Measurements from ENCODE around the gene CCDC117.

Gene CCDC117

GRCh38 chr22:28771195-28771791 is 1.2 kb upstream of the CCDC117 start:
- peak; percentile 45 for DNase-seq

DNA sequence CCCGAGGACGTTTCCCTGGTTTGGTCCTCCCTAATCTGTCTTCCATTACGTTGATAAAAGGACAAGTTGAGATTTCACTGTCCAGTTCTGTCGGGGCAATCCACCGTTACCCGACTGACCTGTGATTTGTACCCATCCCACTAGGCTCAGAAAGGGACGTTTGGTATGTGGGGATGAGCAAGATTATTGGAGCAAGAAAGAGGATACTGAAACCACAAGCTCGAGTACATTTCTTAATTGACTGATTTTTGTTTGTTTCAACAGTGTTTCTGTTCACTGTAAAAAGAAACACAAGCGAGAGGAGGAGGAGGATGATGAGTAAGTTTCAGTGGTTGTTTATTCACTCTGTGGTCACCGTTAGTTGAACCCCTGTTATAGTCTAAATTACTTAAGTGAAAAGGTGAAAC is 969 bp downstream of the CCDC117 start:
- no peak for DNase-seq

DNA sequence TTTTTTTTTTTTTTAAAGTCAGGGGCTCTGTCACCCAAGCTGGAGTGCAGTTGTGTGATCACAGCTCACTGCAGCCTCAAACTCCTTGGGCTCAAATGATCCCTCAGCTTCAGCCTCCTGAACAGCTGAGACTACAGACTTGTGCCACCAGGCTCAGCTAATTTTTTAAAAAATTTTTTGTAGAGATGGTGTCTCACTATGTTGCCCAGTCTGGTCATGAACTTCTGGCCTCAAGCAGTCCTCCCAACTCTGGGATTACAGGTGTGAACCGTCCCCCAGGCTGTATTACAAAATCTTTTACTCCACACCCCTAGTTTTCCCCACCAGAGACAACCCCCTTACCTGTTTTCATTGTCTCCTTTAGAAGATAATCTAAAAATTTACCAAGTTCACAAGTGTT is 1.9 kb downstream of the CCDC117 start:
- no peak for DNase-seq

GRCh38 chr22:28779833-28780232 is 7.3 kb downstream of the CCDC117 start:
- no peak for DNase-seq

DNA sequence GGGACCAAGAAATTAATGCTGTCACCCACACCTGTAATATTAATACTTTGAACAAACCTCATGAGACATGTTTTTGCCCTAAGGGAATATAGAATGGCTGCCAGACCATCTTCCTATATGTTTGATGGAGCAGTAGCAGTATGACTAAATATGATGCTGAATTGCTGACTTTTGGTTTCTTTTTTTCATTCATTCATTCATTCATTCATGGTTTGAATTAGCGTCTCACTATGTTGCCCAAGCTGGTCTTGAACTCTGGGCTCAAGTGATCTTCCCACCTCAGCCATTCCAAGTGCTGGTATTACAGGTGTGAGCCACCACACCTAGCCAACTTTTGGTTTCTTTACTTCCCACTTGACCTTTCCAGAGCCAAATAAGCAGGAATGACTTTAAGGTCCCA is 7.8 kb downstream of the CCDC117 start:
- no peak for DNase-seq

- DNase-seq, result no peak
Measured at GRCh38 chr22:28783786-28784671, 11.5 kb downstream of the CCDC117 start.

DNA sequence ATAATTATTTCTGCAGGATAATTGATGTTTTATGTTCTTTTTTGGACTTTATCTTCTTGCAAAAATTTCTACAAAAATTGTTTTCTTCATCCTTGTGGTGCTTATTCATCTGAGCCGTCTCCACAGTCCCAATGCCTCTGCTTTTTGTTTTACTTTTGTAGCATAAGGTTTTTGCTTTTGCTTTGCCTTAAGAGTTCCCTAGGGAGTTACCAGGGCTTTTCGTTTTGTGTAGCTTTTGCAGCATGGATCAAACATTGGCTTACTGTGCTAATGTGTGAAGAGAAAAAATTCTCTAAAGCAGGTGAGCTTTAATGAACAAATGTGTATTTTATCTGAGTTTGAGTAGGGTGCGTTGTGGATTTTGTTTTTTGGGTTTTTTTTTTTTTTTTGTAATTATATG is 16.1 kb downstream of the CCDC117 start:
- DNase-seq, result no peak

DNA sequence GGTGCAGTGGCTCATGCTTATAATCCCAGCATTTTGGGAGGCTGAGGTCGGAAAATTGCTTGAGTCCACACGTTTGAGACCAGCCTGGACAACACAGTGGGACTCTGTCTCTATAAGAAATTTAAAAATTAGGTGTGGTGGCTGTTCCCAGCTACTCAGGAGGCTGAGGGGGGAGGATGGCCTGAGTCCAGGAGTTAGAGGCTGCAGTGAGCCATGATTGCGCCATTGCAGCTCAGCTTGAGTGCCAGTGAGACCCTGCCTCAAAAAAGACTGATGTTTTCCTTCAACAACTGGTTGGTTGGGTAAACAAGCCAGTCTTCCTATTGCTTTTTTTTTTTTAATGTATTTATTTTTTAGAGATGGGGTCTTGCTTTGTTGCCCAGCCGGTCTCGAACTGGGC is 18.6 kb downstream of the CCDC117 start:
- no peak for DNase-seq

GRCh38 chr22:28791841-28792490 is 19.5 kb downstream of the CCDC117 start:
- no peak for DNase-seq

DNA sequence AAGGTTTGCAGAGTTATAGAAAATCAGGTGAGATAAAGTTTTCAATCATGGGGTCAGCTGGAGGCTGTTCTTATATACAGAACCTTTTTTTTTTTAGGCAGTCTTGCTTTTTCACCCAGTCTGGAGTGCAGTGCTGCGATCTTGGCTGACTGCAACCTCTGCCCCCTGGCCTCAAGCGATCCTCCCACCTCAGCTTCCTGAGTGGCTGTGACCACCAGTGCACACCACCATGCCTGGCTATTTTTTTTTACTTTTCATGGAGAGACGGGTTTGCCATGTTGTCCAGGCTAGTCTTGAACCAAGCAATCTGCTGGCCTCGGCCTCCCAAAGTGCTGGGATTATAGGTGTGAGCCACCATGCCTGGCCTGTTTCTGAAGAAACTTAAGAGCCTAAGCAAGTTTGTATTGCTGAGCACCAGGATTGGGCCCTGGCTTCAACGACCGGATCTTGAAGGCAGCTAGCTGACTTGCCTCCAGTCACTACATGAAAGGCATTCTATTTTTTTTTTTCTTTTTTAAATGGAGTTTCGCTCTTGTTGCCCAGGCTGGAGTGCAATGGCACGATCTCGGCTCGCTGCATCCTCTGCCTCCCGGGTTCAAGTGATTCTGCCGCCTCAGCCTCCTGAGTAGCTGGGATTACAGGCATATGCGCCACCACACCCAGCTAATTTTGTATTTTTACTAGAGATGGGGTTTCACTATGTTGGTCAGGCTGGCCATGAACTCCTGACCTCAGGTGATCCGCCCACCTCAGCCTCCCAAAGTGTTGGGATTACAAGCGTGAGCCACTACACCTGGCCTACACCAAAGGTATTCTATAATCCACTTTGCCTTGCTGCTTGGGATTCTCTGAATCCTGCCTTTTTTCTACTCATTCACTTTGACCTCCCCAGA is 20.2 kb downstream of the CCDC117 start:
- DNase-seq, result no peak

DNA sequence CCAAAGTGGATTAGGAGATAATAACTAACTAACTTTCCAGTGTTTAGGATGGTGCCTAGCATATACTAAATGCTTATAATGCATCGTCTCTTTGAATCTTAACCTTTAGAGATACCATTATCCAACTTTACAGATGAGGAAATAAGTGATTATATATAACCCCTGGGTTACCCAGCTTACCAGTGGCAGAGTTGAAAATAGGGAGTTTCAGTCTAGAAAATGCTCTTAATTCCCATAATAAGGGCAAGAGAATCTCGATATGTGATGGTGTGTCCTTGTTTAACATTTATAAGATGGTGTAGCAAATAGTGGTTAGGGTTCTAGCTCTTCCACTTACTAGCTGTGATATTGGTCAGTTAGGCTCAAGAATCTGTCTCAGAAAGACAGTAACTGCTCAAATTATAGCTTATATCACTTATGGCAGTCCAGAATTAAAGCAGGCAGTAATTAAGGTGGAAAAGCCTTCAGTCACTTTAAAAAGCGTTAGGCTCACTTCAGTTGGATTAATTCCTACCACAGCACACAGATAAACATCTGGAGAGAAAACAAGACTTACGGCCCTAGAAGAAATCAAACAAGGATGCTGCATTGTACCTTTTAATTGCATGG is 21.6 kb downstream of the CCDC117 start:
- no peak for DNase-seq

- DNase-seq, result no peak
Measured at GRCh38 chr22:28795071-28795693, 22.7 kb downstream of the CCDC117 start.

DNA sequence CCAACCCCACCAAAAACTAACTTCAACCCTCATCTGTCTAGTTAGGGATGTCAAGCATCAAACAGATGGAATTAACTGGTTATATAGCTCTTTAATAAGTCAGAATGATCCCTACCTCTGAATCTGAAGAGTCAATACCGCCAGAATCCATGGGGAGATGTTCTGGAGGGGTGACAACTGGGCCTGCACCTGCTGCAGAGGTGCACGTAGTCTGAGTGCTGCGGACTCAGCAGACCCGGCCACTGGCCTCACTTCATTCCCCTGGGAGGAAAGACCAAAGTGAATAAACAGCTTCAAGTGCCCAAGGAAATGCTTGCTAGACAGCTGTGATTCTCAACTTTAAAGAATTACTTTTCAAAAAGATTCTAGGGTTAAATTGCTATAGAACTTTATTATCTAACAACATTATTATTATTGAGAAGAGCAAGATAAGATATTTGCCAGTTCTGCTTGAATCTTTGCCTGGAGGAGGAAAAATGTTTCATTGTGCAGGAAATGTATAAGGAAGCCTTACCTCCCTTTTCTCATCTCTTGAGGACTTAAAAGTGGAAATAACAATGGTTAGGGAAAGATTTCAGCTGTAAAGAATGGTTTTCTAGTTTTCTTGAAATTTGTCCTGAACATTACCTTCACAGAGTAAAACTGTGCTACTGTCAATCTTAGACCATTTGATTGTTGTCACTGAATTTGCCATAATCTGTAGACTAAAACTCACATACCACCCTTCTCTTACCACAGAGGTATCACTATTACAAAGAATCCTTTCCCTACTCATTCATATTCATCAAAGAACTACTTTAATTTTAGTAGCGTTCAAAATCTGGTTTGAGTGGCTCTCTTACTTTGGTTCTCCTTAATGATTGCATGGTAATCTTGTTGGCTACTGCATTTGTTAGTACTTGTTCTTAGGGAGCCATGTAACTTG is 23.7 kb downstream of the CCDC117 start:
- no peak for DNase-seq

GRCh38 chr22:28798810-28799605 is 26.5 kb downstream of the CCDC117 start:
- DNase-seq, result no peak

GRCh38 chr22:28799606-28800307 is 27.3 kb downstream of the CCDC117 start:
- DNase-seq, result no peak

GRCh38 chr22:28800308-28801041 is 28.0 kb downstream of the CCDC117 start, which contains the start of gene XBP1:
Gene XBP1 (minus strand): TSS chr22:28800569.
- DNase-seq, result peak; percentile 89

DNA sequence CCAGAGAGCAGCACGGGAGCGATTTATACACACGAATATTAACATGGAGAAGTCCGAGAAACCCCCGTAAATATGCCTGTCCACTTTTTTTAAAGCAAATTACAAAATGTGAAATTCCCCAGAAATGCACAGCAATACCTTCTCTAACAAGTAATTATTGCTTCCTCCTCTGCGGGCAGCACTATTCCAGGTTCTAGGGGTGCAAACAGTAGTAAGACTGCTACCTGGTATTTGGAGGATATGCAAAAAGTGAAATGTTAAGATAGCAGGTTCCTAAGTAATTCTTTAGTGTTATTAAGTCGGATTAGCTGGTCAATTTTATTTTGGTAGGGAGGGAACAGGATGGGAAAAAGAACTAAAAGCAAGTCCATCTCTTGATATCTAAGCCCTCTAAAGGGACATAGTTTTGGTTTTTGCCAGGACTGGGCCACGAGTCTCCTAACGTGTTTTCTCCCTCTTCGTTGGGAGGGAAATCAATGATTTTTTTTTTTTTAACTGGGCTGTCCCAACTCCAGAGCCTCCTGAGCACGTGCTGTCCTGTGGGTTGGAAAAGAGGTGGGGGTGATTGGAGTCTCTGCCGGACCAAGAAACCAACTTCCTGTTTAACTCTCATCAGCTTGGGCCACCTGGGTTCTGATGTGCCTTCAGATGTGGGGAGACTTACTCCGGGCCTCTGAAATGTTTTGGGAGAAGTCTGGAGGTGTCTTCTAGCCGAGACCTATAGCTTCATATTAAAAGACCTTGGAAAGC is 29.5 kb downstream of the CCDC117 start:
- DNase-seq, result peak; percentile 36

Measured in NCI-H446 treated with DMSO at 0.1 percent for 48 hours (cell line).